Stomach (tissue), 9 donors: ENCODE results near the gene FAM83E. TPM values are rescaled to one million over a fixed set of nuclear protein-coding genes. Genes with fewer than 3 reads are reported as not detected.
A peak's percentile ranks its signal among the peaks of the same experiment; 100 is the strongest.

Source experiments
- DNase-seq, 2 donors: peaks; one replicate each; pipeline versions ENCODE4 v3.0.0 to v3.0.0-alpha.2; 2013 to 2019
- H3K27ac ChIP-seq, 5 donors: fragments of 200-600 bp in 4 of 5; sonication (generic) in 4 of 5; one replicate each; pipeline ENCODE4 v1.5.1; 2013 to 2019; ENCODE audit warnings: mild to moderate bottlenecking in 1 of 5, moderate library complexity in 1 of 5
- H3K27me3 ChIP-seq, 3 donors: fragments of 200-600 bp; sonication (generic); one replicate each; pipeline ENCODE4 v1.5.1; 2017 to 2019; ENCODE audit warnings: mixed run types in 1 of 3
- H3K36me3 ChIP-seq, 4 donors: fragments of 200-600 bp; sonication (generic); 1 replicate in 3 of 4; 2 replicates in 1 of 4; pipeline ENCODE4 v1.5.1; 2016 to 2019
- H3K4me1 ChIP-seq, 4 donors: fragments of 200-600 bp; sonication (generic); one replicate each; pipeline ENCODE4 v1.5.1; 2016 to 2019
- H3K4me3 ChIP-seq, 4 donors: fragments of 200-600 bp; sonication (generic) in 3 of 4; one replicate each; pipeline ENCODE4 v1.5.1; 2016 to 2019; ENCODE audit warnings: mild to moderate bottlenecking in 1 of 4
- H3K9me3 ChIP-seq, 4 donors: fragments of 200-600 bp; sonication (generic); one replicate each; pipeline ENCODE4 v1.5.1; 2016 to 2019
- CTCF ChIP-seq, 7 experiments: fragments of 450-650 bp in 4 of 7; fragments of 200-600 bp in 3 of 7; sonication (generic) in 3 of 7; IDR thresholded peaks; one replicate each; pipeline ENCODE4 v1.5.1; 2016 to 2019; ENCODE audit warnings: antibody characterized with exemption in 7 of 7, control low read depth in 2 of 7, mild to moderate bottlenecking in 1 of 7
- EP300 ChIP-seq: sonication (generic); formaldehyde crosslinking; IDR thresholded peaks from one replicate; pipeline ENCODE4 v1.6.1; 2017; ENCODE audit warnings: antibody characterized with exemption
- POLR2A ChIP-seq, 4 donors: fragments of 450-650 bp; IDR thresholded peaks; one replicate each; pipeline ENCODE4 v1.6.1; 2016; ENCODE audit warnings: antibody characterized with exemption in 4 of 4, control low read depth in 2 of 4, mild to moderate bottlenecking in 1 of 4, moderate library complexity in 1 of 4
- POLR2AphosphoS5 ChIP-seq, 3 donors: sonication (generic); formaldehyde crosslinking; IDR thresholded peaks; one replicate each; pipeline ENCODE4 v1.6.1; 2016; ENCODE audit warnings: antibody characterized with exemption in 3 of 3
- WGBS, 5 donors: extraction: QIAGEN DNeasy Blood & Tissue Kit in 3 of 5; methylation state at CpG; one replicate each; pipeline versions ENCODE4 v1.1.5 to v1.1.7; 2013 to 2018; 5-methylcytosine and 5-hydroxymethylcytosine counted together
- intact Hi-C: fragments of 100-400 bp; cut with DNase I; formaldehyde crosslinking; loops from one replicate; pipeline ENCODE4 v1.15.1; 2023; ENCODE audit warnings: low total_unique reads
- polyA plus RNA-seq, 3 donors: library from polyadenylated mRNA; stranded (reverse); fragments of 200-250 nt; gene quantifications; one replicate each; pipeline ENCODE4 v1.2.3, GENCODE V29; 2013
- total RNA-seq, 5 donors: library from RNA; depleted of rRNA; stranded (reverse); fragments of >200 nt; gene quantifications; one replicate each; pipeline versions ENCODE4 v1.1.0 to v1.2.3, GENCODE V29; 2014 to 2016
- donor health status: healthy with polysubstance abuse.
- donor health status: Bipolar disorder and iron deficiency.
- donor health status: healthy.

FAM83E gene
- total and polyA plus RNA-seq, 8 donors: 13.3 to 275 (median 46.3) TPM

DNA sequence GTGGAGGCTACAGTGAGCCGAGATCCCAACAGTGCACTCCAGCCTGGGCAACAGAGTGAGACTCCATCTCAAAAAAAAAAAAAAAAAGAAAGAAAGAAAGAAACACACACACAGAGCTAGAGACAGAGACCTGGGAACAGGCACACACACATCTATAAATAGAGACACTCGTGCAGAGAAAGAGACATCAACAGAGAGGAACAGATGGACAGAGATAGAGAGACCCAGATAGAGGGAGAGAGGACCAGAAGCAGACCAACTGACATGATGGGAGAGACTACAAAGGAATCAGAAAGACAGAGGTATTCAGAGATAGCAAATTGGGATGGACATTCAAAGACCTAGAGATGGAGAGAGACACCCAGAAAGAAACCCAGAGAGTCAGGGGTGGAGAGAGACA lies 33.3 kb upstream of the FAM83E start:
- DNase-seq: no peak
- no peaks in the 10 kb centered on the region for H3K36me3 ChIP-seq
- H3K27me3 ChIP-seq: no peaks in the 10 kb centered on the region
- no peak overlapping the region for H3K27ac ChIP-seq
- WGBS, 5 donors: 63 to 93% (median 75%) methylated on average over 2 of the region's 2 CpGs
- peaks cover 14 to 32% (median 28%) of the 10 kb centered on the region in 4 donors for H3K4me1 ChIP-seq
- intact Hi-C loops: loop anchor here (10.0 kb wide), 1 partner anchor 97 kb away; the partner anchor contains the start of genes IZUMO1 and RASIP1
- no peak for TF ChIP-seq CTCF (IDR thresholded peaks at IDR 0.05)
- TF ChIP-seq POLR2AphosphoS5 (IDR thresholded peaks at IDR 0.05): no peak
- no peak for TF ChIP-seq POLR2A (IDR thresholded peaks at IDR 0.05)
- no peak for TF ChIP-seq EP300
- no peaks in the 10 kb centered on the region for H3K9me3 ChIP-seq
- H3K4me3 ChIP-seq: no peak overlapping the region

GRCh38 chr19:48646722-48647216 lies 31.9 kb upstream of the FAM83E start:
- Histone ChIP-seq H3K9me3 (no peaks in the 10 kb centered on the region), H3K4me3 (peak overlapping the region; percentile 50 to 65 (median 57)), H3K4me1 (peaks cover 14 to 29% (median 28%) of the 10 kb centered on the region in 4 donors), H3K27me3 (no peaks in the 10 kb centered on the region), H3K36me3 (no peaks in the 10 kb centered on the region), H3K27ac (peak overlapping the region; percentile 79 to 95 (median 92))
- intact Hi-C loops: loop anchor here (10.0 kb wide), 1 partner anchor 98 kb away; the partner anchor contains the start of genes IZUMO1 and RASIP1
- peak in 1 of 3 donors; percentile 18 for TF ChIP-seq POLR2AphosphoS5 (IDR thresholded peaks at IDR 0.05)
- no peak for TF ChIP-seq CTCF (IDR thresholded peaks at IDR 0.05)
- no peak for TF ChIP-seq EP300
- no peak for TF ChIP-seq POLR2A (IDR thresholded peaks at IDR 0.05)
- DNase-seq: no peak
- WGBS, 5 donors: 9 to 31% (median 11%) methylated on average over 3 to 10 of the region's 10 CpGs

- H3K9me3 ChIP-seq: no peaks in the 10 kb centered on the region
- peak in 5 of 7 experiments; percentile 94 to 98 (median 96) for TF ChIP-seq CTCF (IDR thresholded peaks at IDR 0.05)
- no peak for TF ChIP-seq POLR2AphosphoS5 (IDR thresholded peaks at IDR 0.05)
- no peaks in the 10 kb centered on the region for H3K27me3 ChIP-seq
- peak; percentile 91 to 97 for DNase-seq
- intact Hi-C loops: loop anchor here (10.0 kb wide), 1 partner anchor 99 kb away; the partner anchor contains the start of genes IZUMO1 and RASIP1
- peak within 1 kb of the TSS; percentile 79 to 95 (median 92) for H3K27ac ChIP-seq
- 0 to 2% (median 1%) methylated on average over 25 to 33 of the region's 33 CpGs for WGBS, 5 donors
- H3K36me3 ChIP-seq: no peaks in the 10 kb centered on the region
- peaks cover 14 to 33% (median 28%) of the 10 kb centered on the region in 4 donors for H3K4me1 ChIP-seq
- H3K4me3 ChIP-seq: peak within 1 kb of the TSS; percentile 50 to 65 (median 57)
Measured at GRCh38 chr19:48646001-48646721, 31.3 kb upstream of the FAM83E start, which contains the start of gene CA11. Gene CA11 (minus strand): TSS chr19:48646187. CDS start chr19:48645632, 555 bp downstream.

DNA sequence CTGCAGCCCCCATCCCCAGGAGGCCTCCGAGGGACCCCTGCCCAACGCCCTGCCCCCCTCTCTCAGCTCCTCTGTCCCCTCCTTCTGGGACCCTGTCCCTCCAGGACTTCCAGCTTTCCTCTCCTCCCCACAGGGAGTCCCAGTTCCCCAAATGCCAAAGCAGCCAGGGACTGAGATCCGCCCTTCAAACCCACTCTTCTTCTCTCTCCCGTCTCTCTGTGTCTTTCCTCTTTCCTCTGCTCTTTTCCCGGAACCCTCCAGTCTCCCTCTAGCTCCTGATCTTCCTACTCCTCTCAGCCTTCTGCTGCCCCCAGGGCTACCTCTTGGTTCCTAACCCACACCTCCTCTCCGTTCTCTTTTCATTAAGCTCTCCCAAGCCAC lies 30.7 kb upstream of the FAM83E start:
- WGBS, 5 donors: 0 to 1% (median 0%) methylated on average over 5 to 6 of the region's 6 CpGs
- no peaks in the 10 kb centered on the region for H3K27me3 ChIP-seq
- TF ChIP-seq POLR2AphosphoS5 (IDR thresholded peaks at IDR 0.05): no peak
- no peak for TF ChIP-seq CTCF (IDR thresholded peaks at IDR 0.05)
- intact Hi-C loops: loop anchor here (10.0 kb wide), 1 partner anchor 99 kb away; the partner anchor contains the start of genes IZUMO1 and RASIP1
- no peaks in the 10 kb centered on the region for H3K9me3 ChIP-seq
- peak overlapping the region; percentile 79 to 95 (median 92) for H3K27ac ChIP-seq
- H3K4me1 ChIP-seq: peaks cover 14 to 36% (median 28%) of the 10 kb centered on the region in 4 donors
- H3K36me3 ChIP-seq: no peaks in the 10 kb centered on the region
- no peak for DNase-seq
- H3K4me3 ChIP-seq: peak overlapping the region; percentile 50 to 65 (median 57)
